Measurements from ENCODE around the gene ANKRD60.

Gene ANKRD60

DNA sequence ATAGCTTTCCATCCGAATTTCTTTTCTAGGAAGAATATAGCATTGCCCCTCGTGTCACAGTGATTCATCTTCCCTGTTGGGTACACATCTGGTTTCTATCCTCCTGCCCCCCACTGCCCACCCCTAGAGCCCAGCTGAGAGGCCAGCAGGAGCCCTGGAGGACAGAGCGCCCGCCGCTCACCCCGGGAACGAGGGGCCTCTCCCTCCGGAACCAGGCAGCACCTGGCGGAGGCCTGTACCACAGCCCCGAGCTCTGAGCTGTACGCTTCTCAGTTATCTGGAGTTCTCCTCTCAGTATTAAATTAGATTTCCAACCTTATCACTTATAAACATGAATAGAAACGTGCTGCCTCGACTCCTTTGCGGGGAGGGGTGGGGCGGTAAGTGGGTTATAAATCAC is 6.0 kb downstream of the ANKRD60 start:
- DNase-seq, result no peak

GRCh38 chr20:58219342-58219700 is 9.1 kb downstream of the ANKRD60 start:
- peak; percentile 34 to 74 (median 57) for DNase-seq

- DNase-seq, result no peak
These were observed 9.7 kb downstream of the ANKRD60 start for GRCh38 chr20:58218665-58219341.

DNA sequence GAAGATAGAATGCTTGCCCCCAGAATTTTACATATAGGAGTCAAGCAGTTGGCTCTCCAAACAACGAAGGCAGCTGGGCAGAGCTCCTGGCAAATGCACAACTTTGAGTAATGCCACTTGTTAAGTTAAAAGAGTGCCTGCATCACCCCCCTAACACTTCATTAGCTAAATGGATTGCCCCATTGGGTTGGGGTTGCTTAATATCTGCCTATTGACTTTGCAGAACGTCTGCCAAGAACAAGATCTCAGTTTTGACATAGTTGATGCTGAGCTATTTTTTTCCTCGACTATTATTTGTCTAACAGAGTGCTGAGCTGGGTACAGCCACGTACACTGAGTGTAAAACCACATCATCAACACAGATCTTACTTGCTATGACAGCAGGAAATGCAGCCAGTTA is 12.1 kb downstream of the ANKRD60 start:
- DNase-seq, result no peak

GRCh38 chr20:58215116-58215515 is 13.3 kb downstream of the ANKRD60 start:
- DNase-seq, result no peak

- DNase-seq, result no peak
These were observed 14.1 kb downstream of the ANKRD60 start for GRCh38 chr20:58214310-58214709.

- DNase-seq, result no peak
These were observed 14.7 kb downstream of the ANKRD60 start for GRCh38 chr20:58213716-58214115.

- no peak for DNase-seq
These were observed 15.3 kb downstream of the ANKRD60 start for GRCh38 chr20:58213121-58213520.

- no peak for DNase-seq
These were observed 15.8 kb downstream of the ANKRD60 start for GRCh38 chr20:58212636-58213035.

- DNase-seq, result no peak
These were observed 18.1 kb downstream of the ANKRD60 start for GRCh38 chr20:58210398-58210747.

- DNase-seq, result peak; percentile 79 to 94 (median 89)
These were observed 18.6 kb downstream of the ANKRD60 start for GRCh38 chr20:58209652-58210397.

DNA sequence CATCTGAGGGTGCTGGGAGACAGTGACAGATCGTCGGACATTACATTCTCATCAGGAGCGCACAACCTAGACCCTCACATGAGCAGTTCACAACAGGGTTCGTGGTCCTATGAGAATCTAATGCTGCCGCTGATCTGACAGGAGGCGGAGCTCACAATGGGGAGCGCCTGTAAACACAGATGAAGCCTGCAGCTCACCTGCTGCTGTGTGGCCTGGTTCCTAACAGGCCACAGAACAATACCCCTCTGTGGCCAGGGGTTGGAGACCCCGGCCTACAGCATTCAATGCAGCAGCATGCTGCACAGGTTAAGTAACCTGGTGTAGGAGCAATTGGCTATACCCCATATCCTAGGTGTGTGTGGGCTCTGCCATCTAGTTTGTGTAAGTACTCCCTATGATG is 19.5 kb downstream of the ANKRD60 start:
- no peak for DNase-seq

GRCh38 chr20:58205850-58206249 is 22.6 kb downstream of the ANKRD60 start:
- no peak for DNase-seq

DNA sequence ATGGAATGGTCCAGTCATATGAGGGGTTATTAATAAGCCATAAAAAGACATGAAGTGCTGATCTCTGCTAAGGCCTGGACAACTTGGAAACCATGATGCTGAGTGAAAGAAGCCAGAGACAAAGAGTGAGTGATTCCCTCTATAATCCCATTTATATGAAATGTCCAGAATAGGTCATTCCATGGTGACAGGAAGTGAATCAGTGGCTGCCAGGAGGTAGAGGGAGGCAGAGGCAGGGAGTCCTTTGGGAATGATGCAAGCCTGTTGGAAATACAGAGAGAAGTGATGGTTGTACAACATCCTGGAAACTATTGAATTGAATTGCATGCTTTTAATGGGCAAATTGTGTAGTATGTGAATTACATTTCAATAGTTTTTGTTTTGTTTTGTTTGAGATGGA is 26.4 kb downstream of the ANKRD60 start:
- DNase-seq, result no peak

DNA sequence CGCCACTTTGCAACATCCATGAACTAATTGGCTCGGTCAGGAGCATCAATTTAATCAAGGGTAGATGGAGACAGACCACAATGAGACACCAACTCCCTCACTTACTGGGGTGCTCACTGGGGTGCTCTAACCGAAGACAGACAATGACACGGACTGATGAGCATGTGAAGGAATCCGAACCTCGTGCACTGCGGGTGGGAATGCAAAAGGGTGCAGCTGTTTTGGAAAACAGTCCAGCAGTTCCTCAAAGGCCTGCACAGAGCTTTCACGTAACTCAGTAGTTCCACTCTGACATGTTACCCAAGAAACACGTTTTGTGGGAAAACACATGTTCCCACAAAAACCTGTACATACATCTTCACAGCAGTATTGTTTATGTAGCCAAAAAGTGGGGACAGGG is 26.8 kb downstream of the ANKRD60 start:
- no peak for DNase-seq

DNA sequence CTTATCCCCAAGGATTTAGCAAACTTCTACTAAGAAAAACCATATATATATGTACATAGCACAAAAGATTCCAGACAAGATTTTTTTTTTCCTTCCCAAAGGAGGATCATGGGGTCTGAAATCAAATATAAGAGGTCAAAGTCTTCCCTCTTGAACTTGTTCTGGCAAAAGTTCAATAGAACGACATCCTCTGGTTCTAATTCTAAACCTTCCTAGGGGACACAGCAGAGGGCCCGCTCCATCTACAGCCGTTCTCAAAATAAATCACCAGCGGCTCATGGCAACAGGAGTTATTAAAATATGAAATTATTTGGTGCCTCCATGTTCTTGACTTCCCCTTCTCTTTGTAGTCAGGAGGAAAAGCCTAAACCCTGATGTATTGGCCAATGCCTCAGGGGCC is 29.0 kb downstream of the ANKRD60 start:
- no peak for DNase-seq

DNA sequence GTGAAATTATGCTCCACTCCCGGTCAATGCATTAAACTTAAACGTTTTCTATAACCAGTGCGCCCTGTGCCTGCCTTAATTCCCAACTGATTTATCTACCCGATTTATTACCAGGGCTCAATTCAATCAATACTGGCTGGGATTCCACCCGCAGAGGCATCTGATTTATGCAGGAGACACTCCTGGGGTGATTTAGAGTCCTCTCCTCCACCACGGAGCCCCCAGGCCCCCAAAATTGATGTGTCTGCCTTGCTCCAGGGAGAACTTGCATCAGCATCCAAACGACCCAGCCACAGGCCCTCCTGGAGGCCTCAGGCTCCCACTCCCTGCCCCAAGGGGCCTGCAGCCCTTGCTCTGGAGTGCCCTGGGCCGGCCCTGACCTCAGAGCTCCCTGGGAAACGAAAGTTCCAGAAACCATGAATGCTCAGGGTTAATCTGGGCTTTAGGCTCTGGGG is 29.5 kb downstream of the ANKRD60 start:
- no peak for DNase-seq

DNA sequence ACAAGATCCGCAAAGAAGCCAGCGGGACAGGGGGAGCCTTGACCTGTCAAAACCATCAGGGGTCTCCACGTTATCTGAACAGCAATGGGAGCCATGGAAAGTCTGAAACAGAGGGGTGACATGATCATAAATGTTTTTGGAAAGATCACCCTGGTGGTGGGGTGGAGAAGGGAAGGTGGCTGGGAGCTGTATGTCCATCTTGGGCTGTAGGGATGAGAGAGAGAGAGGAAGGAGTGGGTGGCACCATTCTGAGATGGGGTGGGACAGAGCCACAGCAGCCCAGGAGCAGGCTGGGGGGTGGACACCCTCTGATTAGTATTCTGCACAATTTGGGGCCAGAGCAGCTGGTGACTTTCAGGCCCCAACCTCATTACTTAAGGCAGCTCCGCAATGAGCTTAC is 30.1 kb downstream of the ANKRD60 start:
- no peak for DNase-seq

GRCh38 chr20:58197185-58197469 is 31.3 kb downstream of the ANKRD60 start:
- DNase-seq, result no peak

DNA sequence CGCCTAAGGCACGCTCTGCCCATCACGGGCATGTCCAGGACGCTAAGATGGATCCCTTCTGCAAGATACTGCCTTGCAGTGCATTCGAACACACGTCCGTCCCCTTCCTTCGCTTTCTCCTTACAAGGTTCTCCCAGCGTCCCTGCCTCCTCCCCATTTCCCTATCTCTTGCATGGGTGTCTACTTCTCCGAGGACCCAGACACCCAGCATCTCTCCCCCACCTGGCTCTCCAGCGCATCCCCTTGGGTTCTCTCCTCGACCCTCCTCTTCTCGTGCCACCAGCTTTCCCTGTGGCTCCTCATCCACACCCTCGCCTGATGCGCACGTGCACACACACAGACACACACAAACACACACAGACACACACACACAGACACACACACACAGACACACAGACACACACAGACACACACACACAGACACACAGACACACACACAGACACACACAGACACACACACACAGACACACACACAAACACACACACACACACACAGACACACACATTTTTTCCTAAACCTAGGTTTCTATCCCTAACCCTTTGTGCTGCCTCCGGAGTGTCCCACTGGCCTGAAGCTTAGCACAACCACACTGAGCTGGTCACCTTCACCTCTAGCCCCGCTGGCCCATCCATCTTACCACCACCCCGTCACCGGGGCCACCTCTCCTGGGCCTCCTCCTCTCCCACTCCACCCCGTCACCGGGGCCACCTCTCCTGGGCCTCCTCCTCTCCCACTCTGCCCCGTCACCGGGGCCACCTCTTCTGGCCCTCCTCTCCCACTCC is 31.9 kb downstream of the ANKRD60 start:
- no peak for DNase-seq

- DNase-seq, result no peak
These were observed 33.4 kb downstream of the ANKRD60 start for GRCh38 chr20:58195047-58195446.

GRCh38 chr20:58194175-58194791 is 34.2 kb downstream of the ANKRD60 start:
- DNase-seq, result no peak

- peak in 2 of 3 donors; percentile 15 to 35 for DNase-seq
These were observed 35.9 kb downstream of the ANKRD60 start for GRCh38 chr20:58192567-58192966.

- no peak for DNase-seq
These were observed 36.4 kb downstream of the ANKRD60 start for GRCh38 chr20:58192065-58192464.
